Karpas-422 (cell line): ENCODE results near the gene WHRN. TPM values are rescaled to one million over a fixed set of nuclear protein-coding genes. Genes with fewer than 3 reads are reported as not detected.

ENCODE experiments used
- DNase-seq: peaks from one replicate; pipeline ENCODE4 v3.0.0-alpha.2; 2015
- H2AFZ ChIP-seq: fragments of 200-600 bp; sonication (generic); 2 replicates; pipeline ENCODE4 v1.6.1; 2014; ENCODE audit warnings: antibody characterized with exemption, low read length, mixed read lengths
- H3K27ac ChIP-seq: fragments of 200-600 bp; sonication (generic); 2 replicates; pipeline ENCODE4 v1.5.1; 2014; ENCODE audit warnings: mild to moderate bottlenecking, low read length, moderate library complexity
- H3K27me3 ChIP-seq: fragments of 200-600 bp; sonication (generic); 2 replicates; pipeline ENCODE4 v1.6.1; 2014; ENCODE audit warnings: low read length, mixed read lengths
- H3K36me3 ChIP-seq: fragments of 200-600 bp; sonication (generic); 2 replicates; pipeline ENCODE4 v1.6.1; 2014; ENCODE audit warnings: low read length, mixed read lengths; ENCODE audit not compliant: insufficient read depth
- H3K4me1 ChIP-seq: fragments of 200-600 bp; sonication (generic); 2 replicates; pipeline ENCODE4 v1.6.1; 2014; ENCODE audit warnings: mild to moderate bottlenecking, low read length, mixed read lengths
- H3K4me2 ChIP-seq: fragments of 200-600 bp; sonication (generic); 2 replicates; pipeline ENCODE4 v1.6.1; 2014; ENCODE audit warnings: low read length, low read depth, mild to moderate bottlenecking; ENCODE audit not compliant: poor library complexity, severe bottlenecking
- H3K4me3 ChIP-seq: fragments of 200-600 bp; sonication (generic); 2 replicates; pipeline ENCODE4 v1.5.1; 2014; ENCODE audit warnings: mild to moderate bottlenecking, antibody characterized with exemption, low read length, mixed read lengths
- H3K79me2 ChIP-seq: fragments of 200-600 bp; sonication (generic); 2 replicates; pipeline ENCODE4 v1.6.1; 2014; ENCODE audit warnings: mild to moderate bottlenecking, low read length, mixed read lengths
- H3K9ac ChIP-seq: fragments of 200-600 bp; sonication (generic); 2 replicates; pipeline ENCODE4 v1.6.0; 2014; ENCODE audit warnings: low read length
- H3K9me2 ChIP-seq: fragments of 200-600 bp; sonication (generic), shearing (Covaris generic); replicated peaks from 2 replicates; pipeline ENCODE4 v1.6.0; 2014; ENCODE audit warnings: mild to moderate bottlenecking, low read length, moderate library complexity; ENCODE audit not compliant: insufficient read depth
- H3K9me3 ChIP-seq: fragments of 300-700, 200-600 bp; sonication (generic); 2 replicates; pipeline ENCODE4 v1.6.1; 2014; ENCODE audit warnings: low read length, mixed read lengths
- H4K20me1 ChIP-seq: fragments of 200-600 bp; sonication (generic); 2 replicates; pipeline ENCODE4 v1.6.1; 2014; ENCODE audit warnings: mild to moderate bottlenecking, antibody characterized with exemption, low read length, low read depth; ENCODE audit not compliant: insufficient read depth
- total RNA-seq: library from RNA; depleted of rRNA; stranded (reverse); fragments of >200 nt; shearing (Covaris generic); gene quantifications from 2 replicates; pipeline ENCODE4 v1.2.3, GENCODE V29; 2014; ENCODE audit warnings: low replicate concordance

The WHRN gene
- total RNA-seq, 1 experiment from 2014 or later: 0.30 TPM

- no peak overlapping the region for H3K9ac ChIP-seq
- DNase-seq: no peak
- no peaks in the 10 kb centered on the region for H3K4me1 ChIP-seq
- no peaks in the 10 kb centered on the region for H3K36me3 ChIP-seq
- no peaks in the 10 kb centered on the region for H4K20me1 ChIP-seq
- H3K9me2 ChIP-seq: no peaks in the 10 kb centered on the region
- no peak overlapping the region for H3K4me3 ChIP-seq
- H3K27me3 ChIP-seq: no peaks in the 10 kb centered on the region
- H3K9me3 ChIP-seq: no peaks in the 10 kb centered on the region
- no peak overlapping the region for H3K4me2 ChIP-seq
- no peak overlapping the region for H3K27ac ChIP-seq
- H3K79me2 ChIP-seq: no peaks in the 10 kb centered on the region
- no peak overlapping the region for H2AFZ ChIP-seq
Observed at GRCh38 chr9:114511978-114512874, 7.0 kb upstream of the WHRN start.

- H3K4me1 ChIP-seq: peaks cover 12% of the 10 kb centered on the region
- no peaks in the 10 kb centered on the region for H3K36me3 ChIP-seq
- no peaks in the 10 kb centered on the region for H4K20me1 ChIP-seq
- H3K9ac ChIP-seq: no peak overlapping the region
- no peak overlapping the region for H2AFZ ChIP-seq
- no peak overlapping the region for H3K27ac ChIP-seq
- peak; percentile 70 for DNase-seq
- H3K4me3 ChIP-seq: no peak overlapping the region
- H3K9me2 ChIP-seq: no peaks in the 10 kb centered on the region
- H3K9me3 ChIP-seq: no peaks in the 10 kb centered on the region
- no peak overlapping the region for H3K4me2 ChIP-seq
- H3K79me2 ChIP-seq: no peaks in the 10 kb centered on the region
- no peaks in the 10 kb centered on the region for H3K27me3 ChIP-seq
Observed at GRCh38 chr9:114507726-114508125, 2.5 kb upstream of the WHRN start.

GRCh38 chr9:114506082-114506390 is 763 bp upstream of the WHRN start:
- no peaks in the 10 kb centered on the region for H3K9me3 ChIP-seq
- H3K4me2 ChIP-seq: peak overlapping the region; percentile 84
- no peaks in the 10 kb centered on the region for H3K36me3 ChIP-seq
- no peaks in the 10 kb centered on the region for H4K20me1 ChIP-seq
- H3K27ac ChIP-seq: no peak overlapping the region
- DNase-seq: no peak
- H3K9me2 ChIP-seq: no peaks in the 10 kb centered on the region
- H3K27me3 ChIP-seq: no peaks in the 10 kb centered on the region
- peak overlapping the region; percentile 69 for H3K4me3 ChIP-seq
- peaks cover 12% of the 10 kb centered on the region for H3K4me1 ChIP-seq
- no peaks in the 10 kb centered on the region for H3K79me2 ChIP-seq
- no peak overlapping the region for H2AFZ ChIP-seq
- H3K9ac ChIP-seq: no peak overlapping the region; the same call in 1 of the 2 replicates

GRCh38 chr9:114504341-114505186 is 709 bp downstream of the WHRN start:
- H3K9ac ChIP-seq: peak overlapping the region; percentile 60; the same call in 1 of the 2 replicates
- H3K27ac ChIP-seq: no peak overlapping the region
- H3K4me1 ChIP-seq: peaks cover 12% of the 10 kb centered on the region
- H3K9me2 ChIP-seq: no peaks in the 10 kb centered on the region
- H3K4me2 ChIP-seq: peak overlapping the region; percentile 84
- H3K4me3 ChIP-seq: peak overlapping the region; percentile 69
- H2AFZ ChIP-seq: no peak overlapping the region; the same call in 1 of the 2 replicates
- H3K79me2 ChIP-seq: no peaks in the 10 kb centered on the region
- no peaks in the 10 kb centered on the region for H3K36me3 ChIP-seq
- H3K27me3 ChIP-seq: no peaks in the 10 kb centered on the region
- H4K20me1 ChIP-seq: no peaks in the 10 kb centered on the region
- H3K9me3 ChIP-seq: no peaks in the 10 kb centered on the region
- DNase-seq: no peak

GRCh38 chr9:114503522-114504340 is 1.5 kb downstream of the WHRN start:
- Histone ChIP-seq H3K9me3 (no peaks in the 10 kb centered on the region), H3K79me2 (no peaks in the 10 kb centered on the region), H4K20me1 (no peaks in the 10 kb centered on the region), H3K27me3 (no peaks in the 10 kb centered on the region), H3K36me3 (no peaks in the 10 kb centered on the region), H3K4me1 (peaks cover 12% of the 10 kb centered on the region), H3K4me3 (no peak overlapping the region), H2AFZ (no peak overlapping the region), H3K9ac (no peak overlapping the region), H3K4me2 (no peak overlapping the region), H3K27ac (no peak overlapping the region), H3K9me2 (no peaks in the 10 kb centered on the region)
- DNase-seq: no peak

GRCh38 chr9:114503009-114503408 is 2.3 kb downstream of the WHRN start:
- DNase-seq: no peak
- Histone ChIP-seq H3K79me2 (no peaks in the 10 kb centered on the region), H3K36me3 (no peaks in the 10 kb centered on the region), H3K9ac (no peak overlapping the region), H3K9me3 (no peaks in the 10 kb centered on the region), H3K9me2 (no peaks in the 10 kb centered on the region), H3K27ac (no peak overlapping the region), H3K4me3 (no peak overlapping the region), H3K4me2 (no peak overlapping the region), H4K20me1 (no peaks in the 10 kb centered on the region), H2AFZ (no peak overlapping the region), H3K27me3 (no peaks in the 10 kb centered on the region), H3K4me1 (peaks cover 12% of the 10 kb centered on the region)

- H3K9me2 ChIP-seq: no peaks in the 10 kb centered on the region
- no peak for DNase-seq
Observed at GRCh38 chr9:114501796-114502682, 3.2 kb downstream of the WHRN start.

More at GRCh38 chr9:114501796-114502682, 3.2 kb downstream of the WHRN start:
- no peaks in the 10 kb centered on the region for H3K79me2 ChIP-seq
- H3K4me1 ChIP-seq: peaks cover 12% of the 10 kb centered on the region
- no peak overlapping the region for H2AFZ ChIP-seq
- no peaks in the 10 kb centered on the region for H3K36me3 ChIP-seq
- H3K4me2 ChIP-seq: no peak overlapping the region
- H3K27me3 ChIP-seq: no peaks in the 10 kb centered on the region
- H3K27ac ChIP-seq: no peak overlapping the region
- H3K9ac ChIP-seq: no peak overlapping the region
- no peaks in the 10 kb centered on the region for H3K9me3 ChIP-seq
- no peak overlapping the region for H3K4me3 ChIP-seq
- H4K20me1 ChIP-seq: no peaks in the 10 kb centered on the region
